GM23248 (cell line): ENCODE data around the gene COA7.

Experiments used
- EZH2 ChIP-seq: fragments of 200-600 bp; sonication (generic); IDR thresholded peaks from 2 replicates; pipeline ENCODE4 v1.6.1; 2018; ENCODE audit warnings: antibody characterized with exemption, mild to moderate bottlenecking; ENCODE audit not compliant: insufficient read depth, poor library complexity, severe bottlenecking
- EZH2phosphoT487 ChIP-seq: fragments of 200-600 bp; sonication (generic); IDR thresholded peaks from 2 replicates; pipeline ENCODE4 v1.6.1; 2018; ENCODE audit warnings: antibody characterized with exemption, moderate library complexity, mild to moderate bottlenecking, low read depth; ENCODE audit not compliant: insufficient read depth

DNA sequence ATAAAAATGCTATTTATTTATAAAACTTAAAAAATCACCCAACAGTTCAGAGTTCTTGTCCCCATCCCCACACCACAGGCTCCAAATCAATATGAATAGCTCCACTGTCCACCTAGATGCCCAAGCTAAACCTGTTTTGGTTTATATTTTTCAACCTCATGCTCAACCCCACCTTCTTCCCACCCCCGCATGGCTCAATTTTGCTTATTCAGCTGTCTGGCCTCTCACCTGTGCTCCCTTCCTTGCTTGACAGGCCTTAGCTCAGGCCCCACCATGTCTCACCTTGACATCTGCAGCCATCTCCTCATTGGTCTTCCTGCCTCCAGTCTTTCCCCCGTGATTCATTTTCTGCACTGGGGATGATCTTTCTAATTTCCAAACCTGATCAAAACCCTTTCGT lies 17.8 kb downstream of the COA7 start:
- TF ChIP-seq EZH2phosphoT487 (no peak), EZH2 (no peak)
